ENCODE results near the gene DAPK3.
"Not testable (repeated sequence)": the region's sequence is repeated elsewhere in the genome, so short reads cannot be mapped to it uniquely, and the experiment has no call there.

DAPK3 gene

GRCh38 chr19:3978145-3978544 lies 7.2 kb upstream of the DAPK3 start:
- no peak for DNase-seq

GRCh38 chr19:3977242-3978143 lies 6.6 kb upstream of the DAPK3 start:
- DNase-seq = no peak

- no peak for DNase-seq
Observed at GRCh38 chr19:3976495-3977241, 5.8 kb upstream of the DAPK3 start.

- no peak for DNase-seq
Observed at GRCh38 chr19:3975637-3976087, 4.8 kb upstream of the DAPK3 start.

GRCh38 chr19:3975144-3975543 lies 4.2 kb upstream of the DAPK3 start:
- DNase-seq = no peak

GRCh38 chr19:3970313-3970807 lies 539 bp downstream of the DAPK3 start:
- DNase-seq = no peak

- peak in 1 of 14 donors; percentile 48 for DNase-seq
Observed at GRCh38 chr19:3969435-3970312, 1.2 kb downstream of the DAPK3 start.

GRCh38 chr19:3968556-3969434 lies 2.1 kb downstream of the DAPK3 start:
- peak in 8 of 14 donors; percentile 18 to 68 (median 35) for DNase-seq

GRCh38 chr19:3967983-3968382 lies 2.9 kb downstream of the DAPK3 start:
- DNase-seq = not testable (repeated sequence)

- DNase-seq = no peak
Observed at GRCh38 chr19:3966051-3967017, 4.6 kb downstream of the DAPK3 start.

GRCh38 chr19:3964256-3965194 lies 6.4 kb downstream of the DAPK3 start:
- DNase-seq = no peak

- DNase-seq = no peak
Observed at GRCh38 chr19:3963458-3964255, 7.2 kb downstream of the DAPK3 start.

GRCh38 chr19:3961007-3961406 lies 9.9 kb downstream of the DAPK3 start:
- DNase-seq = no peak

GRCh38 chr19:3959766-3960131 lies 11.2 kb downstream of the DAPK3 start:
- DNase-seq = no peak

GRCh38 chr19:3958836-3959765 lies 11.8 kb downstream of the DAPK3 start:
- no peak for DNase-seq

- no peak for DNase-seq
Observed at GRCh38 chr19:3955688-3956087, 15.2 kb downstream of the DAPK3 start.

GRCh38 chr19:3955276-3955675 lies 15.6 kb downstream of the DAPK3 start:
- DNase-seq = not testable (repeated sequence)
